NCI-H128 (cell line): Measurements from ENCODE around the gene DYNLT4.
"Not testable (repeated sequence)": the region's sequence is repeated elsewhere in the genome, so short reads cannot be mapped to it uniquely, and the experiment has no call there.

Experiments used
- DNase-seq: peaks from one replicate; lab custom pipeline; 2025; ENCODE audit not compliant: unreplicated experiment; lab: John Stamatoyannopoulos, UW

Gene DYNLT4

DNA sequence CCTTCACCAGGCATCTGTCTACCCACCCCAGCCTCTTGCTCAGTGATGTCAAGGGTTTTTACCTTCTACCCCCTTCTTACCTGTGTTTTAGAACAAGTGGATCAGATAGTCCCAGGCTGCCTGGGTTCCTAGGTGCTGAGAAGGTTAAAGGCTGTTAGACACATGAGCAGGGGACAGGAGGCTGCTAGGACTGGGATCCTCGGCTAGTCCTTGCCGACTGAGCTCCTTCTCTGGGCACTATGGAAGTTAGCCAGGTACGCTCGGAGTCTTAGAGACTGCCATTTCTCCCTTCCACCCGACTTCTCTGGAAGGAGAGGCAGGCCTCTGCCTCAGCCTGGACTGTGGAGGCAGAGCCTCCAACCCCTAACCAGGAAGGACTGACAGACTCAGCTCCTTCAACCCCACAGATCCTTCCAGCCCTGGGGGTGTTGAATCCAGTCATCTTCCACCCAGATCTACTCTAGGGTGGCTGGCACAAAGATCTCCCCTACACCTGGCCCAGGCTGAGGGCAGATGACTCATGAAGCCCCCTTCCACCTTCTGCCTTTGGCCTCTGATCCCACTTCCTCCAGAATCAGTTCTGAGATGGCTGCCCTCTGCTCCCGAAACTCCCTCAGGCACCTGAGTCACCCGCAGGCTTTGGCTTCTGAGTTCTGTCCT lies at the start of gene DYNLT4:
Gene DYNLT4 (minus strand): TSS at position 648 of the 660 bp plus-strand sequence. CDS start 683 bp downstream, outside the sequence.
- no peak for DNase-seq

DNA sequence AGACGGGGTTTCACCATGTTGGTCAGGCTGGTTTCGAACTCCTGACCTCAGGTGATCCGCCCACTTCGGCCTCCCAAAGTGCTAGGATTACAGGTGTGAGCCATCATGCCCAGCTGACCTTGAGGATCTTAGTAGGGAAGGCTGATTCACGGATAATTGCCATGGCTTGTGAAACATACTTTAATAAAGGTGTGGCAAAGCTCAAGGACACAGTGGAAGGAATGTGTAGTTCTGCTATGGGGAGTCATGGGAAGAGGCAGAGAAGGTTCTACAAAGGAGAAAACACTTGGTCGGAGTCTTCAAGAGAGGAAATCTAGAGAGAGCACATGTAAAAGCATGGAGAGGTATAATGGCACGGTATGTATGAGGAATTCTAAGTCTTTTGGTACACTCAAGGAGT lies 48.6 kb upstream of the DYNLT4 start:
- no peak for DNase-seq

- no peak for DNase-seq
These were observed 47.8 kb upstream of the DYNLT4 start for GRCh38 chr1:44854970-44855369.

GRCh38 chr1:44853201-44853600 lies 46.0 kb upstream of the DYNLT4 start:
- no peak for DNase-seq

- DNase-seq = no peak
These were observed 44.2 kb upstream of the DYNLT4 start for GRCh38 chr1:44851308-44851707.

- DNase-seq = no peak
These were observed 42.5 kb upstream of the DYNLT4 start for GRCh38 chr1:44849575-44850132.

- no peak for DNase-seq
These were observed 41.5 kb upstream of the DYNLT4 start for GRCh38 chr1:44848456-44849181.

DNA sequence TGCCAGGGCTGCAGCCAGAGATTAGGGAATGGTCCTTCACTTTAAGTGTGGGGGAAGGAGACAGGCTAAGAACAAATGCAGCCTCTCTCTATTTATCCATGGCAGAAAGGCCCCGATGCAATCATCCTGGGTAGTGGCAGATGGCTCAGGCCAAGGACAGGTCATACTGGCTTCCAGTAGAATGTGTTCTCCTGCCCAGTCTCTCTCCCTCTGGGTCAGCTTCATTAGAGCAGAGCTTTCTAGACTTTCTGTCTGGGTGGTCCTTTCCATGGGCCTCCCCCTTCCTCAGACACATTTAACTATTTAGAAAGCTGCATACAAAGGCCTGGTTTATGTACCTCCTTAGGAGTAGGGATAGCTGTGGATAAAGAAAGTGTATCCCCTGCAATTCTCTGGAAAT lies 40.7 kb upstream of the DYNLT4 start:
- no peak for DNase-seq

GRCh38 chr1:44846985-44847384 lies 39.8 kb upstream of the DYNLT4 start:
- no peak for DNase-seq

GRCh38 chr1:44842862-44843655 lies 35.9 kb upstream of the DYNLT4 start, which contains the start of gene PTCH2:
TSS of gene PTCH2 (minus strand) at chr1:44843253. CDS start at chr1:44842932, 321 bp downstream.
- DNase-seq = peak; percentile 53

DNA sequence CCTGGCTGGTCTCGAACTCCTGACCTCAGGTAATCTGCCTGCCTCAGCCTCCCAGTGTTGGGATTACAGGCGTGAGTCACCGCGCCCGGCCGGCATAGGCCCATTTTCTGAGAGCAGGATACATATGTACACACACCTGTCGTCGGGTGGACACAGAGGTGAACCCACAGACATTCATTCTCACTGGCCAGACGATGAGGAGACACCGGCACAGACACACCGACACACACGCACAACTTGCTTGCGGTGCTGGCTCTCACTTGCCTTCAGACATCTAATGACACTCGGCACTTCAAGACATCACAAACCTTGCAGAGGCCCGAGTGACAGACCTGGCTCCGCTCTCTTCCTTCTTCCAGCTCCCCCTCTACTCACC lies 35.3 kb upstream of the DYNLT4 start:
- DNase-seq = no peak

GRCh38 chr1:44839576-44839975 lies 32.4 kb upstream of the DYNLT4 start:
- DNase-seq = no peak

GRCh38 chr1:44838294-44838693 lies 31.1 kb upstream of the DYNLT4 start:
- DNase-seq = not testable (repeated sequence)

DNA sequence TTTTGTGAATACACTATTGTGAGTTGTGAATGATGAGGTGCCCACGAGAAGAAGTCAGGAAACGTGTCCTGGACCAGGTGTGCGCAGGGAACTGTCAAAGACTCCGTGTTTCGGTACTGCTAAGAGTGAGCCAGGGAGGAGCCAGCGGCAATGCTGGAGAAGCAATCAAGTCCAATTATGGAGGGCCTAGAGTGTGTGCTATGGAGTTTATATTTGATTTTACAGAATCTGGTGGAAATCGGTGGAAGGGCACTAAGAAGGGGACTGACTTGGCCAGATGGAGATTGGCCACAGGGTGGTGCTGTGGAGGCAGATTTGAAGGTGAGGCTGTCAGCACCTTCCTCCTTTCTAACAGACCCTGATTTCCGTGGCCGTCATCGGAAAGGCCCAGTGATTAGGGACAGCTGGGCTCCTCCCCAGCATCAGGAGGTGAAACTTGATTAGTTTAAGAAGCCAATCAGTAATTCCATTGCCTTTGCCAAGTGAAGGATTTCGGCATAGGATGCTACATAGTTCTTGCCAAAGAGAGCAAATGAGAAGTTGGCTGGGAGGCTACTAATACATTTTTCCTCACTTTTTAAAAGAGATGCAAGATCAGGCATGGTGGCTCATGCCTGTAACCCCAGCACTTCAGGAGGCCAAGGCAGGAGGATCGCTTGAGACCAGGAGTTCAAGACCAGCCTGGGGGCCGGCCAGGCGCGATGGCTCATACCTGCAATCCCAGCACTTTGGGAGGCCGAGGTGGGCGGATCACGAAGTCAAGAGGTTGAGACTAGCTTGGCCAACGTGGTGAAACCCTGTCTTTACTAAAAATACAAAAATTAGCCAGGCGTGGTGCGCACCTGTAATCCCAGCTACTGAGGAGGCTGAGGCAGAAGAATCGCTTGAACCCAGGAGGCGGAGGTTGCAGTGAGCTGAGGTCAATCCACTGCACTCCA lies 28.9 kb upstream of the DYNLT4 start:
- peak; percentile 80 for DNase-seq

DNA sequence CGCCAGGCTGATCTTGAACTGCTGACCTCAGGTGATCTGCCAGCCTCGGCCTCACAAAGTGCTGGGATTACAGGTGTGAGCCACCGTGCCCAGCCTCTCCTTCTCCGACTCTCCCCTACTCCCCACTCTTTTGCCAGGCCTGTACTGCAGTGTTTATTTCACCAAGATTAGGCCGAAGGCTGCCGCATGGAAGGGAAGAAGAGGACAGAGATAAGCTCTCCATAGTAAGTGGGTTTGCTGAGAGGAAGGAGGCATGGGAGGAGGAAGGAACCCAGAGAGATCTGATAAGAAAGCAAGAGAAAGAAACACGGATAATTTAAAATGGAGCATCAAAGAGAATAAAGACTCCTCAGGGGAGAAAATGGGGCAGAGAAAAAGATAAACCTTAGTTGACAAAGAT lies 27.2 kb upstream of the DYNLT4 start:
- DNase-seq = no peak

DNA sequence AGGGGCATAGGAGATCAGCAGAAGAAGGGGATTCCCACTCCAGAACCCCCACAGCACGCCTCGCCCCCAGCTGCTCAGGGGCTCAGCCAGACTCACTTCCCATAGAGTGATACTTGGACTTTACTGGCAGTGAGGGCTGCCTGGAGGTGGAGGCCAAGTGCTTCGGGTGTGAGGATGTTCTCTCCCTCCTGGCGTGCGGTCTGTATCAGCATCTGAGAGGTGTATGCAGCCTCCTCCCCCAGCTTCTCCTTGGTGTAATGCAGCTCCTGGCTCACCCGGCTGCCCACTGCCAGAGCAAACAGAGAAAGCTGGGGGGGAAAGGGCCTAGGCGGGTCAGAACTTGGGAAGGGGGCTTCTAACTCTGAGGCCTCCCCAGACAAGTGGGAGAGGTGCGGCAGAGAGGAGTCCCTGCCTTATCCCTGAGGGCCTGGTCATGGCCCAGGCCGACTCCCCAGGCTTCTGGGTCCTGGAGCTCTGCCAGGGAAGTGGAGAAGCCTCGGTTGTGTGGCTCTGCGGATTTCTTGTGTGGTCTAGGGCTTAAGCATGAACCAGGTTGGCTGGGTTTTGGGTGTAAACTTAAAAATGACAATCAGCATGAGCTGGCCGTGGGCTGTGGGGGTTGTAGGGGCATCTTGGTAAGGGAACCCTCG lies 25.0 kb upstream of the DYNLT4 start:
- no peak for DNase-seq

- DNase-seq = no peak
These were observed 24.4 kb upstream of the DYNLT4 start for GRCh38 chr1:44831516-44831915.

GRCh38 chr1:44830900-44831304 lies 23.8 kb upstream of the DYNLT4 start:
- no peak for DNase-seq

DNA sequence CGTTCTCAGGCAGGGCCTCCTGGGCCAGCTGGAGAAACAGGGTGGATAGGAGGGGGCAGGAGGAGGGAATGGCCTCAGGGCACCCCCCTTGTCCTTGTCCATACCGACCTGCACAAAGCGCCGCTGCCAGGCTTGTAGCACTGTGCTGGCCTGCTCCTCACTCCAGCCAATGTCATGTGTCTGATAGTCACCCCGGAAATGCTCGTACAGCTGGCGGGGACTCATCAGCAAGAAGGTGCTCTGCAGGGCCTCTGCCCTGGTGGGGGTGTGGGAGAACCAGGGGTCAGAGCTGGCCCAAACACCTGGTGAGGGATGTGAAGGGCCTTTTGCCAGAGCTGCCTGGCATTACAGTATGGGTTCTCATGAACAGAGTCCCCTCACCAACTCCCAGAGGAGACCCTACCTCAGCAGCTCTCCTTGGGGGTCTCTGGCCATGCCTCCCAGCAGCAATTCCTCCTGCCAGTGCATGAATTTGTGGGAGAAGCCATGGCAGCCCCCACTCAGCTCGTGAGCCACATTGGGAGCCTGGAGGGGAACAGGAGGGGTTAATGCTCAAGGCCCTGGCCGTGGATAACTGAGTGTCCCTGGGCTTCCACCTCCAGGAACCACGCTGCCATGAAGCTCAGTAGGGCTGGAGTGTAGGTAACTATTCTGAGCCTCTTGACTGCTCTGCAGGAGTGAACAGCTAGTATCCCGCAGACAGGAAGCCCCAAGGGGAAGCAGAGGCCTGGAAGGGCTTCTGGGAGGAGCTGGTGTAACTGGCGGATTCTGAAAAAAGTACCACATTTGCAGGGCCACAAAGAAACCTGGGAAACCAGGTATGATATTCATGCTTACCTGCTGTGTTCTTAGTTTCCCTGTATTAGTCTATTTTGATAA lies 22.6 kb upstream of the DYNLT4 start:
- DNase-seq = no peak
